OCI-LY7 (cell line): Measurements from ENCODE around the gene SECISBP2. TPM values are rescaled to one million over a fixed set of nuclear protein-coding genes. Genes with fewer than 3 reads are reported as not detected.

Source experiments
- BruUV-seq: library from RNA; stranded (reverse); fragments of 400-500 nt; replicated peaks from 2 replicates; lab custom pipeline; 2021; lab: Mats Ljungman, UMichigan
- CTCF ChIA-PET: fragments of 300-600 bp; sonication (Branson Sonifier 250); formaldehyde crosslinking; loops from one replicate; lab custom pipeline; 2022; ENCODE audit warnings: antibody characterized with exemption; ENCODE audit not compliant: unreplicated experiment; lab: Charles Lee
- POLR2A ChIA-PET: fragments of 300-600 bp; sonication (Branson Sonifier 250); formaldehyde crosslinking; loops from one replicate; lab custom pipeline; 2022; ENCODE audit warnings: antibody characterized with exemption; lab: Charles Lee
- DNase-seq: peaks from one replicate; pipeline ENCODE4 v3.0.0-alpha.2; 2015; ENCODE audit warnings: low spot score
- H2AFZ ChIP-seq: fragments of 200-600 bp; sonication (generic), shearing (Covaris generic); 2 replicates; pipeline ENCODE4 v1.6.1; 2014; ENCODE audit warnings: mild to moderate bottlenecking, antibody characterized with exemption, low read length, moderate library complexity
- H3K27ac ChIP-seq: fragments of 200-600 bp; sonication (generic); 2 replicates; pipeline ENCODE4 v1.5.1; 2014; ENCODE audit warnings: mixed run types, low read depth, mild to moderate bottlenecking, moderate library complexity, low read length, inconsistent platforms; ENCODE audit not compliant: poor library complexity, severe bottlenecking
- H3K36me3 ChIP-seq: fragments of 200-600 bp; sonication (generic); 2 replicates; pipeline ENCODE4 v1.6.1; 2014; ENCODE audit warnings: mild to moderate bottlenecking, antibody characterized with exemption, low read length, moderate library complexity, mixed read lengths; ENCODE audit not compliant: insufficient read depth
- H3K4me1 ChIP-seq: fragments of 200-600 bp; sonication (generic); 2 replicates; pipeline ENCODE4 v1.5.1; 2014; ENCODE audit warnings: mild to moderate bottlenecking, low read length; ENCODE audit not compliant: insufficient read depth, poor library complexity, severe bottlenecking
- H3K4me2 ChIP-seq: fragments of 200-600 bp; sonication (generic); 2 replicates; pipeline ENCODE4 v1.6.1; 2014; ENCODE audit warnings: mild to moderate bottlenecking, low read length
- H3K4me3 ChIP-seq: fragments of 200-600 bp; sonication (generic); 2 replicates; pipeline ENCODE4 v1.5.1; 2014; ENCODE audit warnings: mild to moderate bottlenecking, low read depth, low read length; ENCODE audit not compliant: poor library complexity, severe bottlenecking
- H3K79me2 ChIP-seq: fragments of 200-600 bp; sonication (generic); 2 replicates; pipeline ENCODE4 v1.6.1; 2016; ENCODE audit warnings: low read depth, mild to moderate bottlenecking, low read length, moderate library complexity, mixed read lengths; ENCODE audit not compliant: insufficient read depth
- H3K9me2 ChIP-seq: fragments of 200-600 bp; sonication (generic); 2 replicates; pipeline ENCODE4 v1.6.1; 2016; ENCODE audit warnings: mild to moderate bottlenecking, low read length, mixed read lengths; ENCODE audit not compliant: insufficient read depth
- H3K9me3 ChIP-seq: fragments of 200-600 bp; sonication (generic); 2 replicates; pipeline ENCODE4 v1.6.1; 2014; ENCODE audit warnings: mild to moderate bottlenecking, mixed run types, low read length, mixed read lengths
- H4K20me1 ChIP-seq: fragments of 200-600 bp; sonication (generic); 2 replicates; pipeline ENCODE4 v1.6.1; 2014; ENCODE audit warnings: mild to moderate bottlenecking, antibody characterized with exemption, low read length, moderate library complexity, mixed read lengths; ENCODE audit not compliant: insufficient read depth
- CTCF ChIP-seq: fragments of 200-600 bp; sonication (generic); conservative IDR thresholded peaks from 2 replicates; pipeline ENCODE4 v1.5.1; 2014; ENCODE audit warnings: mild to moderate bottlenecking, antibody characterized with exemption, low read length, moderate library complexity, mixed read lengths
- EZH2phosphoT487 ChIP-seq: fragments of 200-600 bp; sonication (generic); IDR thresholded peaks from 2 replicates; pipeline ENCODE4 v1.6.1; 2018; ENCODE audit warnings: low read depth, borderline replicate concordance, mild to moderate bottlenecking, mixed run types, antibody characterized with exemption, low read length, moderate library complexity, mixed read lengths
- intact Hi-C: fragments of 100-400 bp; cut with micrococcal nuclease; formaldehyde crosslinking; loops from one replicate; pipeline ENCODE4 v1.10.0; 2022; ENCODE audit not compliant: unreplicated experiment
- total RNA-seq, 2 experiments: library from RNA; depleted of rRNA in 1 of 2; stranded (reverse); fragments of >200 nt in 1 of 2; shearing (Covaris generic) in 1 of 2; gene quantifications; 2 replicates each; pipeline ENCODE4 v1.2.3, GENCODE V29; 2014 to 2022

The SECISBP2 gene
- total RNA-seq, 2 experiments from 2014 or later: 77.6 to 85.5 TPM

- no peak for DNase-seq
- TF ChIP-seq EZH2phosphoT487 (no peak), CTCF (no peak)
- H3K4me2 ChIP-seq: no peak overlapping the region
- no TSS peak for BruUV-seq
- peaks cover 39% of the 10 kb centered on the region for H3K79me2 ChIP-seq
- no peak overlapping the region for H3K4me3 ChIP-seq
- peaks cover 3% of the 10 kb centered on the region for H3K4me1 ChIP-seq
- no peaks in the 10 kb centered on the region for H3K9me3 ChIP-seq
- ChIA-PET POLR2A (interaction anchor here (1.0 to 1.5 kb wide), 2 partner anchors 10 to 26 kb away, joined by 3 to 4 read pairs; no protein-coding TSS in a partner anchor), CTCF (no interaction called here)
- H3K9me2 ChIP-seq: no peaks in the 10 kb centered on the region
- intact Hi-C loops: no loop called here
- no peaks in the 10 kb centered on the region for H4K20me1 ChIP-seq
- H2AFZ ChIP-seq: no peak overlapping the region
- no peak overlapping the region for H3K27ac ChIP-seq
- H3K36me3 ChIP-seq: peaks cover 91% of the 10 kb centered on the region
Measured at GRCh38 chr9:89325733-89326132, 7.4 kb downstream of the SECISBP2 start.

GRCh38 chr9:89328064-89328463, 9.8 kb downstream of the SECISBP2 start:
- intact Hi-C loops: no loop called here
- Histone ChIP-seq H3K27ac (no peak overlapping the region), H2AFZ (no peak overlapping the region), H3K4me2 (no peak overlapping the region), H3K79me2 (peaks cover 16% of the 10 kb centered on the region; the same call in 1 of the 2 replicates), H3K9me2 (no peaks in the 10 kb centered on the region), H3K9me3 (no peaks in the 10 kb centered on the region), H3K36me3 (peaks cover 95% of the 10 kb centered on the region), H4K20me1 (no peaks in the 10 kb centered on the region), H3K4me1 (no peaks in the 10 kb centered on the region), H3K4me3 (no peak overlapping the region)
- POLR2A ChIA-PET: interaction anchor here (0.7 to 0.8 kb wide), 2 partner anchors 23 to 151 kb away, joined by 4 to 5 read pairs; no protein-coding TSS in a partner anchor
- no peak for DNase-seq
- TF ChIP-seq EZH2phosphoT487: no peak
- TF ChIP-seq CTCF: no peak
- BruUV-seq: no TSS peak
- CTCF ChIA-PET: no interaction called here

DNA sequence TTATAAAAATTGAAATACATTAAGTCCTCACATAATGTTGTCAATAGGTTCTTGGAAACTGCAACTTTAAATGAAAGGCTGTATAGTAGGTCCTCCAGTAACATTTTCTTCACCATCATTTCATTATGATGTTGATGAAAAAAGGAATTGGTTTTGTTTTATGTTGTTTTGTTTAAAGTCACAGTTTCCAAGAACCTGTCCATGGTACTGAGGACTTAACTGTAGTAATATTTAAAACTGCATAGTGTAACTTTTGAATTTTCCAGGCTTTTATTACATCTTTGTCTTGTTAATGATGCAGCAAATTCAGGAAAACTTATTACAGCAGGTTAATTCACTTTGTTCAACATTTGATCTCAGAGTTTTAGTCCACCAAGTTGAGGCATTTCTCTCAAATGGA, 11.6 kb downstream of the SECISBP2 start:
- intact Hi-C loops: no loop called here
- no peak overlapping the region for H3K4me3 ChIP-seq
- TF ChIP-seq CTCF (no peak), EZH2phosphoT487 (no peak)

More for the DNA sequence above, 11.6 kb downstream of the SECISBP2 start:
- no TSS peak for BruUV-seq
- Histone ChIP-seq H2AFZ (no peak overlapping the region), H3K4me2 (no peak overlapping the region), H3K36me3 (peaks cover 97% of the 10 kb centered on the region), H4K20me1 (no peaks in the 10 kb centered on the region), H3K79me2 (peaks cover 7% of the 10 kb centered on the region; the same call in 1 of the 2 replicates), H3K27ac (no peak overlapping the region), H3K9me2 (no peaks in the 10 kb centered on the region), H3K4me1 (no peaks in the 10 kb centered on the region), H3K9me3 (no peaks in the 10 kb centered on the region)
- ChIA-PET CTCF (no interaction called here), POLR2A (no interaction called here)
- no peak for DNase-seq
